CD4-positive, alpha-beta T cell treated with Interleukin-21 for 1 hour (primary cell): ENCODE data around the gene CHRNG.

Source experiments
- DNase-seq: peaks from one replicate; pipeline ENCODE4 v3.0.0-alpha.2; 2020

CHRNG gene

DNA sequence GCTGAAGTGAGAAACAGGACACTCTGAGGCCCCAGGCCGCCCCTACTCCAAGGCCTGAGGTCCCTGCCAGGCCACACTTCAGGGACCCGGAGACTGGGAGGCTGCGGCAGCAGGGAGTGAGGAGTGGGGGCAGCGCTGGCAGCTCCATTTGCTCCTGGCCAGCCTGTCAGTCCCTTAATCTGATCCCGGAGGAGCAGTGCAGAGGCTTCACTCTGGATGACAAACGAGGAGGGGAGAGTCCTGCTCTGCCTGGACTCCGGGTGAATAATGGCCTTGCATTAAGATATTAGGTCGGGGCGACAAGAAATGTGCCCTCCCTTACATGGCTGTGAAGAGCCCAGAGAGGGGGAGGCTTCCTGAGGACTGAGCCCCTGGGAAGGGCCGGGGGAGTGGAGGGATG is 33.6 kb upstream of the CHRNG start:
- DNase-seq, result no peak

DNA sequence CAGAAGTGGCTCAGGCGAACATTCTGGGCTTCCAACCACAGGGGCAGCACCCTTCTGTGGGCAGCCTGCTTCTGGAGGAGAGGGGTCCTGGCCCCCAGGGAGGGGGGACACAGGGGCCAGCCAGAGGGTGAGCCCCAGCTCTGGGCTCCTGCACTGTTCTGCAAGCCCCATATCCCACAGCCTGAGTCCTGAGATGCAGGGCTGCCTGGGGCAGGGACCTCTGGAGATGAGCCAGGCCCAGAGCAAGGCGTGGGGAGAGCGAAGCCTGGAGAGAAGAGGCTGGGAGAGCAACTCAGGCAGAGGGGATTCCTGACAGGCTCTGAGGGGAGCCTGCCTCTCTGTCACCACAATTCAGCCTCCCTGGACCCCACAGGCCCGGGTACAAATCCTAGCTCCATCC is 32.8 kb upstream of the CHRNG start:
- no peak for DNase-seq

DNA sequence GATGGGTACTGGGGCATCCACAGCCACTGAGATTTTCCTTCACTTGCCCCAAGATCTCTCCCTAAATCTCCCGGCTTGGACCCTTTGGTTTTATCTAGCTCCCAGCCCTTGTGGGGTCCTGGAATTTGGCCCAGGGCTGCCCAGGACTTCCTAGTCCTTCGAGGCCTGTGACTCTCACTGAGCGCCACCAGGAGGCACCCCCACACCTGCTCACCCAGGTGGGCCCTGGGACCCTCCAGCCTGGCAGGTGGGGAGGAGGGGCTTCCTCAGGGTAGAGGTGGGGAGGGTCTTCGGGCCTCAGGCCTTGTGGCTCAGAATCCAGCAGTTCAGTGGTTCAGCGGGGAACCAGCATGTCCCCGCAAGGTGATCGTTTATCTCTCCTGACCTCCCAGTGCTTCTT is 31.2 kb upstream of the CHRNG start:
- DNase-seq, result no peak

DNA sequence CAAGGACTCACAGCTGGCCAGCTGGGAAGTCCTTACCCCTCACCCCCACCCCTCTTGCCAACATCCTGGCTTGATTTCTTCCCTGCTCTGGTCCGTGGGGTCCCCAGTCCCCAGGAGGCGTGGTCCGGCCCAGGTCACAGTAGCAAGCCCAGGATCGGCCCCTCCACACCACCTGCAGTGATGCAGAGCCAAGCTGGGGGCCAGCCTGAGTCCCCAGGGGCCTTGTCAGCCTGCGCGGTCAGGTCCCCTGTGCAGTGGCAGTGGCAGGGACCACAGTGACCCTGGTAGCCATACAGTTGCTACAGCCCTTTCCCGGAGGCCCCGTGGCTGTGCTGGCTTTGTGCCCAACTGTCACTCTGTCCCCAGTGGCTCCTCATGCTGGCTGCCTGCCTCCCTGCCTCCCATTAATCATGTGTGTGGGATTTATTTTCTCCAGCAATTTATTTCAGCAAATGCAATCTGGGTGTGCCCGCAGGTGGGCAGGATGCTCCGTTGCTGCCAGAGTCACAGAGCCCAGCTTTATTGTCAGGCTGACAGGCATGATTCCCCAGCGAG is 28.1 kb upstream of the CHRNG start:
- no peak for DNase-seq

DNA sequence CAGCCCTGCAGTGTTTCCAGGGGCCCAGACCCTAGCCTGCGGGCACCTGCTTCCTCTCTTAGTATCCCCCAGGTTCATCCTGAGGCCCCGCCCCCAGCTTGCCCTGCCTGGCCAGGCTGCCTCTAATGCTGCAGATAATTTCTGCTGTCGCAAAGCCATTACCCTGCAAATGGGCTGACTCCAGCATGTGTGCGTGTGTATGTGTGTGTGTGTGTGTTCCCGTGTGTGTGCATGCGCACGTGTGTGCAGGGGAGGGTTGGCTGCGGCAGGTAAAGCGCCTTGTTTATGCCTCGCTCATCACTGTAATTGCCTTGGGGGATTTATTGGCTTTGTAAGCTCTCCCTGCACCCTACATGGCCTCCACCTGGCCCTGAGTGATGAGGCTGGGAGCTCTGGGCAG is 26.9 kb upstream of the CHRNG start:
- no peak for DNase-seq

DNA sequence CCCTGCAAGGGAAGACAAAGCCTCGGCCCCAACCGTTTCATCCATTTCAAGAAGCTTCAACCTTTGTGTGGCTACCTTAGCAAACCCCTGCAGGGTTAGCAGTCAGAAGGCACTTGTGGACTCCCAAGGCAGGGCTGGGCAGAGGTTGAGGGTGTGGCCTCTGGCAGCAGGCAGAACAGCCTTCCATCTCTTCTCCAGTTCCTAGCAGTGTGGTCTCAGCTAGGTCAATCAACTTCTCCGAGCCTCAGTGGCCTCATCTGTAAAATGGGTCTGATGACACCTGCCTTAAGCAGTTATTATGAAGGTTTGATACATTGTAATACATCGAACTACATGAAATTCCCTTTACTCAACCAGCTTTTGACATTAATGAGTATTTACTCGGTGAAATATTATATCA is 26.1 kb upstream of the CHRNG start:
- DNase-seq, result no peak

DNA sequence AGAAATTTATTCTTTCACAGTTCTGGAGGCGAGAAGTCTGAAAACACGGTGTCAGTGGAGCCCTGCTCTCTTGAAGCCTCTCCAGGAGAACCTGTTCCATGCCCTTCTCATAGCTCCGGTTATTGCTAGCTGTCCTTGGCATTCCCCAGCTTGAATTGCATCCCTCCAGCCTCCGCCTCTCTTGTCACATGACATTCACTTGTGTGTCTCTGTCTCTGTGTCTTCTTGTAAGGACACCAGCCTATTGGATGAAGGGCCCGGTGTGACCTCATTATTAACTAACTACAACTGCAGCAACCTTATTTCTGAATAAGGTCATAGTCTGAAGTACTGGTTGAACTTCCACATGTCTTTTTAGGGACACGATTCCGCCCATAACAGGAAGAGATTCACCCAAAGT is 23.9 kb upstream of the CHRNG start:
- DNase-seq, result no peak

DNA sequence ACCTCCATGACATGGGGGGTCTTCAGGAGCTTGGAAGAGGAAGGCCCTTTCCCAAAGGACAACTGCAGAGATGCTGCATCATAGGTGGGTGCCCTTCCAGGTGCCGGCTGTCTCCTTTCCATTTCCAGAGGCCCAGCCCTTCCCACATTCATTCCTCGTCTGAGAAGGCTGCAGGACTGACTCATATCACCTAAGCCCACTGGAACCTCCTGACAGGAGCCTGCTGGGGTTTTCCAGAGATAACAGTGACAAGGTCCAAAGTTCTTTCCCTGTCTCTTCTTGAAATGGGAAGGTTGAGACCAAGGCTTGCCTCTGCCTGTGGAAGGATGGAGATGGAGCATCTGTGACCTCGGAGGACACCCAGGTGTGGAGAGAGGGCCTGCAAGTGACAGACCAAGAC is 22.9 kb upstream of the CHRNG start:
- no peak for DNase-seq

DNA sequence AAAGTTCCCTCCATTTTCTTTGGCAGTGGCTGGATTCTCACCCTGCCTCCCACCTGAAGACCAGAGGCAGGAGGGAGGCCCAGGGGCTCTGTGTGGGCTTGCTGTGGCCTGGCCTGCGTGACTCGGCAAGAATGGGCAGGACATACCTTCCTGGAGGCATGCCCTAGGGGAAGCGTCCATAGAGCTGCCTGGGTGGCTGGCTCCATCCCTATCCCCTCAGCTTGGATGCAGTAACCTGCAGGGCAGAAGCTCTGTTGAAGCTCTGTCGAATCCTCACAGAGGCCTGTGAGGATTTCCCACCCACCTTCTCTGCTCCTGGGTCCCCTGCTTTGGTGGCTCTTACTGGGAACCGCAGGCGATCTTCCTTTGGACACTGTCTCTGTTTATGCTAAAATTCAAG is 20.6 kb upstream of the CHRNG start:
- DNase-seq, result no peak

DNA sequence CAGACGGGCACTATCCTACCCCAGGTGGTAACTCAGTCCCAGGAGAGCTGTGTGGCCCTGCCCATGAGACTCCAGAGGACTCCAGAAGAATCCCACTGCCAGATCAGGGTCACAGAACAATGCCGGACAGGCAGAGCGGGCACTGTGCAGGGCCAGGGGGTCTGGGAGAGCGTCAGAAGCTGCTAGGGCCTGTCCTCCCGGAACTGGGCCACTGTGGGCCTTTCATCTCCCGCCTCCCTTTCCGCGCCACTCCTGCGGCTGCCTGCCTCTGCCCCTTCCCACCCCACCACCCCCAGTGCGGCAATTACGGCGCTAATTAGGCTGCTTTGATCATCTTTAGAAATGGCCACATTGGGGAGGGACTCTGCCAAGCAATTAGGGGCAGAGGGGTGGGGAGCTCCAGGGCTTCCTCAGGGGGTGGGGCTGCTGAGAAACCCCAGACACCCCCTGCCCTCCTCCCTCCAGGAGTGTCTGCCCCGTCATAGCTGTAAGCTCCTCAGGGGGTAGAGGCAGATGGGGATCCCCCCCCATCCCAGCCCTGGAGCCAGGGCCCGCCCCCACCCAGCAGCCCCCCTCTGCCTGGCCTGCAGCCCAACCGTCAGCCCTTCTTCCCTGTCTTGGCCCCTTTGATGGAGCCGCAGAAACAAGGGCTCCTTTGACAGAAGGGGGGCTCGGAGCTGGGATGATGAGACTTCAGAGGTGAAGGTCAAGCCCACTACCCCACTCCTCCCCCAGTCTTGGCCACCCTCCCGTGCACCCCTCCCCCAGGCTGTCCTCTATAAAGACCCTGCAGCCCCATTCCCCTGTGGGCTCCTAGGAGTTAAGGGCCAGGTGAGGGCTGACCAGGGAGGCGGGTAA is 19.7 kb upstream of the CHRNG start, which contains the start of gene PRSS56:
PRSS56 (plus strand) TSS at position 808 of the 858 bp plus-strand sequence. CDS start 211 bp downstream, outside the sequence.
- no peak for DNase-seq

DNA sequence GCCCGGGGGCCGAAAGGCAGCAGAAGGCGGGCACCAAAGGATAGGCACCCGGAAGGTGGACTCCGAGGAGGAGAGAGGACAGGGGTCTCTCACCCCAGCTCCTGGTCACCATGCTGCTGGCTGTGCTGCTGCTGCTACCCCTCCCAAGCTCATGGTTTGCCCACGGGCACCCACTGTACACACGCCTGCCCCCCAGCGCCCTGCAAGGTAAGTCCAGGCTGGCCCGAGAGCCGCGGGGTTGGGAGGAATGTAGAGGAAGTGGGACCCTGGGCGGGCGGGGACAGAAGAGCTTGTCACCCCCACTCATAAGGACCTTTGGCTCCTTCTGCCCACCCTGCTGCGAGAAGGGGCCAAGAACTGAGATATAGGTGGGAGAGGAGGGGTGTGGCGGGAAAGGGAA is 19.0 kb upstream of the CHRNG start:
- DNase-seq, result no peak

DNA sequence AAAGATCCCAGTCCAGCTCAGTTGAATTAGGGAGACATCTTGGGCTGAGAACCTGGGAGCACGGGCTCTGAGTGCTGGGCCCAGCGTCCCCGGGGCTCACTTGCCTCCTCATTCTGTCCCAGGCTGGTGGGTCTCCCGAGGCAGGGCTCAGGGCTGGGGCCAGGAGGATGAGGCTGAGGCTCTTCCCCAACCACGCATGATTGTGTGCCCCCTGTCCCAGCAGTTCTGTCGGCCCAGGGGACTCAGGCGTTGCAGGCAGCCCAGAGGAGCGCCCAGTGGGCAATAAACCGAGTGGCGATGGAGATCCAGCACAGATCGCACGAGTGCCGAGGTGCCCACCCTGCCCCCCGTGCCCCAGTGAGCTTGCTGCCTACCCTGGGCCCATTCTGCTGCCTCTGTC is 18.4 kb upstream of the CHRNG start:
- DNase-seq, result no peak

DNA sequence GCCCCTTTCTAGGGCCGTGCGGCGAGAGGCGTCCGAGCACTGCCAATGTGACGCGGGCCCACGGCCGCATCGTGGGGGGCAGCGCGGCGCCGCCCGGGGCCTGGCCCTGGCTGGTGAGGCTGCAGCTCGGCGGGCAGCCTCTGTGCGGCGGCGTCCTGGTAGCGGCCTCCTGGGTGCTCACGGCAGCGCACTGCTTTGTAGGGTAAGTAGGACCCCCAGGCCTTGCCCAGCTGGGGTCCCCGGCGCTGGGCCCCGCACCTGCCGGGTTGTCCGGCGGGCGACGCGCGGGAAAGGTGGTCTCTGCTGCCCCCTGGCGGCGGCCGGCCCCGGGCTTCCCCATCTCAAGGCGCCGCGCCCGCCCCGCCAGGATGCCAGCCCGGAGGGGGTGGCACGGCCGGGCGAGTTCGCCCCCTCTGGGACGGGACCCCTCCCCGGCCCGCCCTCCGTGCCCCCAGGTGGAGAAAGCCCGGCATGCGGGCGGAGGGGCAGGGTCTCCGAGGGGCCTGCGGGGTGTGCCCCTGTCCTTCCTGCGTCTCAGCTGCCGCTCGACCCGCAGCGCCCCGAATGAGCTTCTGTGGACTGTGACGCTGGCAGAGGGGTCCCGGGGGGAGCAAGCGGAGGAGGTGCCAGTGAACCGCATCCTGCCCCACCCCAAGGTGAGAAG is 17.4 kb upstream of the CHRNG start:
- DNase-seq, result peak; percentile 51

DNA sequence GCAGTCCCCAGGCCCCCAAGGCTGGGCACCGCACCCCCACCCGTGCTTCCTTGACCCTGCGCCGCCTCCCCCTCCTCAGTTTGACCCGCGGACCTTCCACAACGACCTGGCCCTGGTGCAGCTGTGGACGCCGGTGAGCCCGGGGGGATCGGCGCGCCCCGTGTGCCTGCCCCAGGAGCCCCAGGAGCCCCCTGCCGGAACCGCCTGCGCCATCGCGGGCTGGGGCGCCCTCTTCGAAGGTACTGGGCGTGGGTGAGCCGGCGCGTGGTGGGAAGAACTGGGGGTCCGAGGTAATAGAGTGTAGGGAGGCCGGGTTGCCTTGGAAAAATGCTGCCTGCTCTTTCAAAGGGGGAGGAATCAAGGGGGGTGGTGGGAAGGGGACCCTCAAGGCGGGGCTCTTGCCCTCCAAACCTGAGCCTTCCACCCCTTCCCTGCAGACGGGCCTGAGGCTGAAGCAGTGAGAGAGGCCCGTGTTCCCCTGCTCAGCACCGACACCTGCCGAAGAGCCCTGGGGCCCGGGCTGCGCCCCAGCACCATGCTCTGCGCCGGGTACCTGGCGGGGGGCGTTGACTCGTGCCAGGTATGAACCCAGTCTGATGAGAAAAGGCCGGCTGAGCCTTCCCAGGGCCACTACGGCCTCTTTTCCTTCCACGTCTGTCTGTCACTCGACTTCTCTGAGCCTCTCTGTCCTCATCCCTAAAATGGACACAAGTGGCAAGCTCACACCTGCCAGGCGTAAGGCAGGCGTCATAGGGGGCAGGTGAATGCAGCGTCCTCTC is 16.7 kb upstream of the CHRNG start:
- DNase-seq, result no peak

DNA sequence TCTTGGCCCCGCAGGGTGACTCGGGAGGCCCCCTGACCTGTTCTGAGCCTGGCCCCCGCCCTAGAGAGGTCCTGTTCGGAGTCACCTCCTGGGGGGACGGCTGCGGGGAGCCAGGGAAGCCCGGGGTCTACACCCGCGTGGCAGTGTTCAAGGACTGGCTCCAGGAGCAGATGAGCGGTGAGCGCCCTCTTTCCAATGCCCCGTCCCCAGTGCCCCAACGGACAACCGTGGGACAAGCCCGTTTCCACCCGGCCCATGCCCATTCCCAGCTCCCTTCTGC is 16.1 kb upstream of the CHRNG start:
- no peak for DNase-seq

DNA sequence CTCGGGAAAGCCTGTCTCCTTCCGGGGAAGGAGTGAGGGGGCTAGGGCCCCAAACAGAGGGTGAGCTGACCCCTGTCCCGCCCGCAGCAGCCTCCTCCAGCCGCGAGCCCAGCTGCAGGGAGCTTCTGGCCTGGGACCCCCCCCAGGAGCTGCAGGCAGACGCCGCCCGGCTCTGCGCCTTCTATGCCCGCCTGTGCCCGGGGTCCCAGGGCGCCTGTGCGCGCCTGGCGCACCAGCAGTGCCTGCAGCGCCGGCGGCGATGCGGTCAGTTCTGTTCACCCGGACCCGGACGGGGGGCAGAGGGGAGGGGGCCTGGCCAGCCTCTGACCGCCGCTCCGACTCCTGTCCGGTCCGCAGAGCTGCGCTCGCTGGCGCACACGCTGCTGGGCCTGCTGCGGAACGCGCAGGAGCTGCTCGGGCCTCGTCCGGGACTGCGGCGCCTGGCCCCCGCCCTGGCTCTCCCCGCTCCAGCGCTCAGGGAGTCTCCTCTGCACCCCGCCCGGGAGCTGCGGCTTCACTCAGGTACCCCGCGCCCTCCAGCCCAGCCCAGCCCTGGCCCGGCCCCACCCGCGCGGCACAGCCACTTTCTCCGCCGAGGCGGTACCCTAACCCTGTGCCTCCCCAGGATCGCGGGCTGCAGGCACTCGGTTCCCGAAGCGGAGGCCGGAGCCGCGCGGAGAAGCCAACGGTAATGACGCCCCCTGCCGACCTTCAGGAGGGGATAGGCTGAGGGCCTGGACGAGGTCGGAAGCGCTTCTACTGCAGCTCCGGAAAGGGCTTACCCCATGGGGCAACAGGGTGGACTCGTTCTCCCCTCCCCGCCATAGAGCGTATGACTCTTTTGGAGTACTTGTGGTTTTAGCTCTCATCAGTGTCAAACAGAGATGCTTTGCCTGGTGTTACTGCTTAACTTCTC is 15.6 kb upstream of the CHRNG start:
- DNase-seq, result no peak

DNA sequence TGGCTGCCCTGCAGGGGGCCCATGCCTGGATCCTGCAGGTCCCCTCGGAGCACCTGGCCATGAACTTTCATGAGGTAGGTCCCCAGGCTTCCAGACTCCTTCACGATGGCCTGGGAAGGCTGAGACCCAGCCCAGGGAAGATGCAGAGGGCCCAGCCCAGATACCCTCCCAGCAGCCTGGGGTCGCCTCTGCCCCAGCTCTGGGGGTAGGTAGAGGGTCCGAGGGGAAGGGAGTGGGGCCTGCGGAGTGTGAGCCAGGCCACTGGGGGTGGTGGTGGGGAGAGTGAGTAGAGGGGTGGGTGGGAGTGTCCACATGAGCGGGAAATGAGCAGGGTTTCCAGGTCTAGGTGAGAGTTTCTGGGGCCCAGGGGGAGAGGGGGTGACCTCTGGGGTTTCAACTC is 14.7 kb upstream of the CHRNG start:
- DNase-seq, result no peak

DNA sequence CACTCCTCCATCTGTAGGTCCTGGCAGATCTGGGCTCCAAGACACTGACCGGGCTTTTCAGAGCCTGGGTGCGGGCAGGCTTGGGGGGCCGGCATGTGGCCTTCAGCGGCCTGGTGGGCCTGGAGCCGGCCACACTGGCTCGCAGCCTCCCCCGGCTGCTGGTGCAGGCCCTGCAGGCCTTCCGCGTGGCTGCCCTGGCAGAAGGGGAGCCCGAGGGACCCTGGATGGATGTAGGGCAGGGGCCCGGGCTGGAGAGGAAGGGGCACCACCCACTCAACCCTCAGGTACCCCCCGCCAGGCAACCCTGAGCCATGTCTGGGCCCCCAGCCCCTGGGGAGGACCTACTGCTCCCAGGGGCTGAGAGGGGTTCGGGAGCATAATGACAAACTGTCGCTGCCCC is 14.3 kb upstream of the CHRNG start:
- no peak for DNase-seq

DNA sequence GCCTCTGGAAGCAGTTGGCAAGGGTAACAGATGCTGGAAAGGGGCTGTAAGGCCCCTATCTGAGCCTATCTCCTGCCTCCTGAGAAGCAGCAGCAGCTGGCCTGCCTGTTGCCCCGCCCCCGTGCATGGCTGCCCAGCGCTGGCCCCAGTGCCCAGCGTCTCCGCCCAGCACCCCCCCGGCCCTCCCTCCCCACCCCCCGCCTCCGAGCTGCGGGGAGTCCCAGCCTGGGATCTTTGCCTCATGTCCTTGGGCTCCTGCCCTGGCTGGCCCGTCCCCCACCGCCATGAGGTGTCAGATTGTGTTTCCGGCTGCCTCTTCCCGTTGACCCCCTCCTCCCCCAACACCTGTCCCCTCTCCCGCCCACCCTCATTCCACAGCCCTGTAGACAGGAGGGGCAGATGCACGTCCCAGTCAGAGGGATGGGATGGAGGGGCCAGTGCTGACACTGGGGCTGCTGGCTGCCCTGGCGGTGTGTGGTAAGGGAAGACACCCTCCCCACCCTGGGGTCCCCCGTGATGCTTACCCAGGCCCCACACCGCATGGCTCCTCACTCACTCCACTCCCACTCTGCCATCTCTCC is 13.6 kb upstream of the CHRNG start, which contains the start of gene CHRND:
CHRND (plus strand) TSS at position 370 of the 581 bp plus-strand sequence; CDS start at position 426, 56 bp downstream.
- no peak for DNase-seq

DNA sequence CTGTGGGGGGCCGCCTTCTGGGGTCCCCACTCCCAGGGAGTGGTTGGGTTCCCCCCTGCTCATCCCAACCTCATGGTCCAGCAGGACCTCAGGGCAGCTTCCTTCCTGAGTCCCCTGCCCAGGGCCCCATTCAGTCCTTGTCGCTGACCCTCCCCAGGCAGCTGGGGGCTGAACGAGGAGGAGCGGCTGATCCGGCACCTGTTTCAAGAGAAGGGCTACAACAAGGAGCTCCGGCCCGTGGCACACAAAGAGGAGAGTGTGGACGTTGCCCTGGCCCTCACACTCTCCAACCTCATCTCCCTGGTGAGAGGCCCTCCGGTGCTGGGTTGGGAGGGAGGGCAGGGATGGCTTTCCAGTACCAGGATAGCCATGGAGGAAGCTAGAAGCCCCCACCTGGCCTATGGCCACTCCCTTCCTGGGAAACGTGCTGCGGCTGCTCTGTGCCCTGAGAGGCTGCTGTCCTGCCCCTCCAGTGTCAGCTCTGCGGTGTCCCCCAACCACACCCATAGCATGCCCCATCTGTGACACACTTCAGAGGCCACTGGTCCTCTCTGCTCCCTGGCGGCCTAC is 13.0 kb upstream of the CHRNG start:
- no peak for DNase-seq

DNA sequence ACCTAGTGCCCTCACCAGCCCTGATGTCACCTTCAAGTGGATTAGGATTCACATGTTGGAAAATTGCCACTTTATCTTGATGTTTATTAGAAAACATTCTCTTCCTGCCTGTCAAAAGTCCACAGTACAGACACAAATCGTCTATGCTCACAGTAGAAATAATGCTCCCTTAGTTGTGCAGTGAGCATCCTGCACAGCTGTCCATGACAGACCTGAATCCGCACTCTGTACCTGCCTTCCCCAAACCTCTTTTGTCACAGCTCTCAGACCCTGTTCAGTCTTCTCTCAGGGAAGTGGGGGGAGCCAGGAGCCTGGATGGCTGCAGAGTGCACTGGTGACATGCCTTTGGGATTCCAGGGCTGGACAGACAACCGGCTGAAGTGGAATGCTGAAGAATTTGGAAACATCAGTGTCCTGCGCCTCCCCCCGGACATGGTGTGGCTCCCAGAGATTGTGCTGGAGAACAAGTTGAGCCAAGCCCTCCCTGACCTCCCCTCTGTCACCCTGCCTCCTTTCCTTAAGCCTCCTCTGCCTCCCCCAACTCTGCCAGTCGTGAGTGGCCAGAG is 11.5 kb upstream of the CHRNG start:
- no peak for DNase-seq
